ENCODE measurements around the gene PFN1. TPM values are rescaled to one million over a fixed set of nuclear protein-coding genes. Genes with fewer than 3 reads are reported as not detected.

Gene PFN1
- total RNA-seq, 4 donors from 2014 or later: 244 to 584 (median 435) TPM

- no peak for TF ChIP-seq CTCF (IDR thresholded peaks at IDR 0.05; ENCODE audit: low read depth)
Observed at GRCh38 chr17:4944163-4944553, 4.2 kb downstream of the PFN1 start.

- no peak for TF ChIP-seq CTCF (IDR thresholded peaks at IDR 0.05; ENCODE audit: low read depth)
Observed at GRCh38 chr17:4942760-4943508, 5.4 kb downstream of the PFN1 start.

- TF ChIP-seq CTCF (IDR thresholded peaks at IDR 0.05; ENCODE audit: low read depth): no peak
Observed at GRCh38 chr17:4941319-4941610, 7.1 kb downstream of the PFN1 start.

GRCh38 chr17:4940555-4941318, 7.6 kb downstream of the PFN1 start:
- no peak for TF ChIP-seq CTCF (IDR thresholded peaks at IDR 0.05; ENCODE audit: low read depth)

- TF ChIP-seq CTCF (IDR thresholded peaks at IDR 0.05; ENCODE audit: low read depth): no peak
Observed at GRCh38 chr17:4939796-4940554, 8.4 kb downstream of the PFN1 start, which contains the start of the genes RNF167 and SLC25A11. Gene RNF167 (plus strand): TSS chr17:4940268. CDS start chr17:4940910, 642 bp downstream. Gene SLC25A11 (minus strand): TSS chr17:4940046. CDS start chr17:4939910, 136 bp downstream.

GRCh38 chr17:4939546-4939795, 8.9 kb downstream of the PFN1 start:
- TF ChIP-seq CTCF (IDR thresholded peaks at IDR 0.05; ENCODE audit: low read depth): no peak
